GM19324 (cell line): Measurements from ENCODE around the gene PDE7B.
"Not testable (repeated sequence)": the region's sequence is repeated elsewhere in the genome, so short reads cannot be mapped to it uniquely, and the experiment has no call there.

Experiments
- ATAC-seq: cut with Tn5 transposase; IDR thresholded peaks from one replicate; pipeline ENCODE4 v1.9.1; 2021; ENCODE audit warnings: mild to moderate bottlenecking, moderate library complexity; ENCODE audit not compliant: unreplicated experiment, low FRiP score

PDE7B gene

GRCh38 chr6:136090929-136091328 lies 239.4 kb downstream of the PDE7B start:
- no peak for ATAC-seq

DNA sequence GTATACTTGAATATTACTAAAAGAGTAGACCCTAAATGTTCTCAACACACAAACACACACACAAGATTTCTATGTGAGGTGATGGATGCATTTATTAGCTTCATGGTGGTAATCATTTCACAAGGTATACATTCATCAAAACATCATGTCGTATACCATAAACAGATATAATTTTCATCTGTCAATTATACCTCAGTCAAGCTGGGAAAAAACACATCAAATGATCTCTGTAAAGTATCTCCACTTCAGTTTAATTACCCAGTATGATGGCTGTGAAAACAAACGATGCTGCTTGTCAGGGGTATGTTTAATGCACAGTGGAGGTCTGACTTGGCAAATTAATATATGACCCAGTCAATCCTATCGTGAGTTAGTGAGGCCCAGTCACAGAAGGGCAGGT lies 241.4 kb downstream of the PDE7B start:
- no peak for ATAC-seq

DNA sequence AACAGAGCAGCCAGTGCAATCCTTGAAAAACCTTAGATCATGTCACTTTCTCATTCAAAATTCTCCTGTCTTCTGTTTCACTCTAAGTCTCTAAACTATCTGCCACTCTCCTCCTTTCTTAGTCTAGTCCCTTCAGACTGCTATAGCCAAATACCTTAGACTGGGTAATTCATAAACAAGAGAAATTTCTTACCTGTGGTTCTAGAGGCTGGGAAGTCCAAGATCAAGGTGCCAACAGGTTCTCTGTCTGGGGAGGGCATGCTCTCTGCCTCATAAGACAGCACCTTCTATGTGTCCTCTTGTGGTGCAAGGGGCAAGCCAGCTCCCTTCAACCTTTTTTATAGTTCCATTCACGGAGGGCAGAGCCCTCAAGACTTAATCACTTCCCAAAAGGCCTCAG lies 242.3 kb downstream of the PDE7B start:
- ATAC-seq = no peak

GRCh38 chr6:136094812-136095211 lies 243.3 kb downstream of the PDE7B start:
- no peak for ATAC-seq

DNA sequence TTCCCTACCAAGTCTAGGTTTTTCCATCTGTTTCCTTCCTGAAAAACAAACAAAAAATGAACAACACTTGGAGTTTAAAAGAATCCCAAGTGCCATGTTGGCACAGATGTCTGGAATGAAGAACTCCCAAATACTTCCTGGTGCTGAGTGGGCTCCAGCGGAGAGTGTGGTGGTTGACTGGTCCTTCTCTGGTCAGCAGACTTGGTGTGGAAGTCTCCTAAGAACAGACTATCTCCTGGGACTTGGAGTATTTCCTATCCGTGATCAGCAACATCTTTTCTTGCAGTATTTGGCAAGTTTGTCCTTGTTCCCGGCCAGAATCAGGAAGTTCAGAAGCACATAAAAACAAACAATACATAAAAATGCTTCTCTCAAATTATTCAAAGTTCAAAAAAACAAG lies 244.5 kb downstream of the PDE7B start:
- ATAC-seq = no peak

GRCh38 chr6:136102991-136103688 lies 251.6 kb downstream of the PDE7B start:
- no peak for ATAC-seq

GRCh38 chr6:136103763-136104311 lies 252.3 kb downstream of the PDE7B start:
- ATAC-seq = no peak

- no peak for ATAC-seq
These were observed 253.1 kb downstream of the PDE7B start for GRCh38 chr6:136104556-136104955.

DNA sequence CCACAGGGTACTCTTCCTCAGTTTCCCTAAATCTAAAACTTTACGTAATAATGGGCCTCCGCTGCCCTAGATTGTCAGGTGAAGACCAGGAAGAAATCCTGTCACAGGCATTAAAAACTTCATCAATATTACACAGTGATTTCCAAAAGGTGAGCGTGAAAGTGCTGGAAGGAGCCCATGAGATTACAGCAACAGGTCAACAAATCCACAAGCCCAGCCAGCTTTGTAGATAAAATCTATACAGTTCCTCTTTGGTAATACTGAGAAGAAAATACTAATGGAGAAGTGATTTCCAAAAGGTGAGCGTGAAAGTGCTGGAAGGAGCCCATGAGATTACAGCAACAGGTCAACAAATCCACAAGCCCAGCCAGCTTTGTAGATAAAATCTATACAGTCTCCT lies 254.3 kb downstream of the PDE7B start:
- ATAC-seq = not testable (repeated sequence)

GRCh38 chr6:136108361-136108945 lies 257.0 kb downstream of the PDE7B start:
- no peak for ATAC-seq

DNA sequence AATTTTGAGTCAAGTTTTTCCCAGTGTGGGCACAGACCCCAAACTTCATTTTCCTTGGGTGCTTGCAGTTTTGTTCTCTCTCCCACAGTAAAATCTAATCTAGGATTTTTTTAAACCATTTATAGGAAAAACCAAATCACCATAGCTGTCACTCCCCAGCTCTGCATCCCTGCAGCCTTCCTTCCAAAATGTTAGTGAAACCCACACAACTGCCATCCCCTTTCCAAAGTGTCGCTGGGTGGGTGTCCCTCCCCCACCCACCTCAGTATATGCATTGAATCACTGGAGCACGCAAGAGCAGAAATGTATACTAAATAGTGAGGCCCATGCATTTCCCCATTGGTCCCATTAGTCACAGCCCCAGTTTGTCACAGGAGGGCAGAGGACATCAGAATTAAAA lies 260.3 kb downstream of the PDE7B start:
- no peak for ATAC-seq

DNA sequence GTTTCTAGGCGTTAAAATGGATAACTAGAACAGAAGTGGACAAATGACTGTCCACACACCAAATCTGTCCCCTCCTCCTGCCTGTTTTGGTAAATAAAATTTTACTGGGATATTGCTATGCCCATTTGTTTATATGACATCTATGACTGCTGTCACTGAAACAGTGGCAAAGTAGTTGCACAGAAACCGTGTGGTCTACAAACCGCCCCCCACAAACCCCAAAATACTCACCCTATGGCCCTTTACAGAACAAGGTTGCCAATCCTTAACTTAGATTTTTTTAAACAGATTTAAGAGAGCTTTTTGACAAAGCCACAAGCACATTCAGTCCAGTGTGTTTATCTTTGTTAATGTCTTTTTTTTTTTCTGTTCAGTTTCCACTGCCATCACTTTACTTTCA lies 260.8 kb downstream of the PDE7B start:
- no peak for ATAC-seq

- ATAC-seq = no peak
These were observed 262.3 kb downstream of the PDE7B start for GRCh38 chr6:136113736-136114173.

DNA sequence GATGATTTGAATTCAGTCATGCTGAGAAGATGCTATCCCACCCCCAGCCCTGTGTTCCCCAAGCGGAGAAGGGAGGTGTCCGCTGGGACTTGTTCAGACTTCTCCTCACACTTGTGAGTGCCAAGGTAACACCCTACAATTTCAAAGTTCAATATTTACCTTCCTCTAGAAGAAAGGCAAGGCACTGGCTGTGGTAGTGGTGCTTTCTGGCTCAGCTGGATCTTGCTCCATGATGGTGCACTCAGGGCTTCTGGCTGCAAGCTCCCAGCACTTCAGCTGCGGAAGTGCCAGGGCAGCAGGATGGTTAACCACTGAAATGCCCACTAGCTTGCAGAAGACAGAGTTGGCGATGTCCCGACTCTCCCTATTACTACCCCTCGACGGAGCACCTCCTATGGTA lies 263.2 kb downstream of the PDE7B start:
- no peak for ATAC-seq

DNA sequence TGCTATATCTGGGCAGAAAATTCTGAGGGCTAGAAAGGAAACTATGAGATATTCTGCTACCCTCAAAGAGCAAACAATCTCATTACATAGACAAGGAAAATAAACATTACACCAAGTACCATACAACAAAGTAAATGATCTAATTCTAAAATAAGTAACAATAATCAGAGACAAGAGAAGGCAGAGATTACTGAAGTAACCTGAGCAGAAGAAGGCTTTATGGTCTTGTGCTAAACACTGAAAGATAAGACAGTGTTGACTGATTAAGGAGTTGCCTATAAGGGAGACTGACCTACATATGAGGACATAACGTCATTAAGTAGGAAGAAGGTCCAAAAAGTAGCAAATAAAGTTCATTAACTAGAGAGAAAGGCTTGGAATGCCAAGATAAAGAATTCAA lies 264.4 kb downstream of the PDE7B start:
- ATAC-seq = no peak

DNA sequence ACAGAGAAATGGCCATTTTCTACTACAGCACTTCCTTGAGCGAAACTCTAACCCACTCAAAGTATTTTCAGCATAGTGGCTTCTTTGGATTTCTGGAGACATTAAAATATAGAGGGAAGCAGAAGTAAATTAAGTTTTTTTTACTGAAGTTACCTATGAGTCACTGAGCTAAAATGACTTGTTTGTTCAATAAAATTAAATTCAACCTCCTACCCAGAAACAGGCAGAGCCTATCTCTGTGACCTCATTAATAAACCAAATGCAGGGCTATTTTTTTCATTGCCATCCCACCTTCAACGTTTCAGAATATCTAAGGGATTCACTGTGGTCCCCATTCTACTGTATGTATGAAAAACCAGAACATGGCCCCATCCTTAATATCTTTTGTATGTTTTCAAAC lies 265.6 kb downstream of the PDE7B start:
- ATAC-seq = no peak

- ATAC-seq = no peak
These were observed 267.3 kb downstream of the PDE7B start for GRCh38 chr6:136118787-136119186.

DNA sequence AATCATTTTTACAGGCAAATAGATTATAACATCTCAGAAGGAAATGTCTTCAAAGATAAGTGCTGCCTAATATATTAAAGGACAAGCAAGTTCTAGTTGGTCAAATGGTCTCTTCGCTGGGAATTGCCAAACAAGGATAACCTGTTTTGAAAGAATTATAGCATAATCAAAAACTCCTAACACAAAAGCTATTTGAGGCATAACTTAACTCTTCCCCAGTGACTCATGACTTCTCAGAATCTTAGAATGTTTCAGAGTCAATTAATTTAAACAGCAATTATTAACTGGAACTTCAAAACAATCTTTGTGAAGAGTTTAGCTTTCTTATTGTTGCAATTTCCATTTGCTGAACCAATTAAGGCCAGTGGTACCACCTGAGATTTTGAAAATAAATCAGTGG lies 272.0 kb downstream of the PDE7B start:
- no peak for ATAC-seq

GRCh38 chr6:136125585-136125984 lies 274.1 kb downstream of the PDE7B start:
- ATAC-seq = no peak

GRCh38 chr6:136127873-136128272 lies 276.4 kb downstream of the PDE7B start:
- no peak for ATAC-seq

GRCh38 chr6:136129365-136129764 lies 277.9 kb downstream of the PDE7B start:
- no peak for ATAC-seq

DNA sequence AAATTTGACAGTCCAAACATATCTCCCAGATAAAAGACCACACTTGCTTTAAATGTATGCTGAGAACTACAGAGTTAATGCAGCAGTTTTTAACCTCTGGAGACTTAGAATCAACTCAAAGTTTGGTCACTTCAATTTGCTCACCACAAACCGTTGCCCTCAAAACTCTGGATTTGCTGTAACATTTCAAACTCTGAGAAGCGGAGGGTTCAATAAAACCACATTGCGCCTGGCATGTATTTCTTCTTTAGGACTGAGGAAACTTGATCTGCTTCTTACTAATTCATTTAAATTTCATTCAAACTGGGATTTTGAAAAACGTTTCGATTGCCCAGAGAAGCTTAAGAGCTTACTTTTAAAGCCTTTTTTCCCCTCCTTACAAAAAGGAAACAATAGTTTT lies 282.8 kb downstream of the PDE7B start:
- ATAC-seq = no peak
